Activated naive CD4-positive, alpha-beta T cell treated with anti-CD3 and anti-CD28 coated beads, Interleukin-2, amount 50 U/mL, for 16 hours (primary cell): ENCODE data around the gene STRBP.
"Not testable (repeated sequence)": the region's sequence is repeated elsewhere in the genome, so short reads cannot be mapped to it uniquely, and the experiment has no call there.

Source experiments
- DNase-seq: peaks from one replicate; pipeline ENCODE4 v3.0.0-alpha.2; 2020

Gene STRBP

DNA sequence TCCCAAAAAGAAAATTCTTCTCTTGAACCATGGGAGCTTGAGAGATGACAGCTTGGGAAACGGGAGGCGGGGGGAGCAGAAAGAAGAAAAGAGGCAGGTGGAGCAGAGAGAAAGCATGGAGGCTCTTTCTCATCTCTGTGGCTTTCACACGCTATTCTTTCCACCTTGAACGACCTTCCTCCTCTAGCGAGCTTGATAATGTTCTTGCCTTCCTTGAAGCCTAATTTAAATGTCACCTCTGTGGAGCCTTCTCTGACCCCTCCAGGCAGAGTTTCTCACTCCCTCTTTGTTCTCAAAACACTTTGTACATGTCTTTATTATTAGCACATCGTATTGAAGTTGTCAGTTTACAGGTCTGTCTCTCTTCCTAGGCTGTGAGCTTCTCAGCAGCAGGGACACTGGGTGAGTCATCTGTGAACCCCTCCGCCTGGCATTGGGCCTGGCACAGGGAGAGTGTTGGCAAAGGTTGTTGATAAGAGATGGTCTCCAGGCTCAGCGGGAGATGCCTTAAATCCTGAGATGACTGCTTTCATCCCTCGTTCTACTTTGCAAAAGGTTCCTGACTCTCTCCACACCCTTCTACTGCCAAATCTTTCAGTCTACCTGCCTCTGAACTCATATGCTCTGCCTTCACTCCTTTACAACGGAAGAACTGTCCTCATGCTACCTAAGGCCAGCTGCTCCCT, 14.1 kb upstream of the STRBP start:
- DNase-seq, result no peak

DNA sequence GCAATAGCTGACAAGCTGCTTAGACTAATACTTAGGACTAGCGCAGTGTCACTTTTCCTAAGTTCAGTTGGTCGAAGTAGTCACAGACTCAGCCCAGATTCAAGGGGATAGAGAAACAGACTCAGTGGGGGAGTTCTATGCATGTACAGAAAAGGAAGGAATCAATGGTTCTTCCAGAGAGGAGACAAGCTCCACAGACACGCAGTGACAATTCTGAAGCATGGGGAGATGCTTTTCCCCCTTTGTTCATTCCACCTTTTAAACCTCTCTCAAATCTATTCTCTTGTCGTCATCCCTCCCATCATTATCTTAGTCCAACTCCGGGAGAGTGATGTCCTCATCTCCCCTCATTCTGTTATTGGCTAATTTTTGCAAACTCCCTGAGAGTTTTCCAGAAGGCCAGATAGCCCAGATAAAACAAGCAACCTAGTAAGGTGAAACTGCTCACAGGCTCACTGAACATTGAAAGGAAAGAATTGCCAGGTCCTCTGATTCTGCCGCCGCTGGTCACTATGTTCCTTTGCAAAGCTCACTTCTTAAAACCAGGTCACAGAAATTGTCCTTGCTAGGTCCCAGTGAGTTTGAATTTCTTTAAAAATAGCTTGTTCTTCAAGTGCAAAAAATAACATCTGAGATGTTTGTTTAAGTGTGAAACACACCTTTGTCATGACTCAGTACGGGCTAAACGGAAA, 13.4 kb upstream of the STRBP start:
- no peak for DNase-seq

DNA sequence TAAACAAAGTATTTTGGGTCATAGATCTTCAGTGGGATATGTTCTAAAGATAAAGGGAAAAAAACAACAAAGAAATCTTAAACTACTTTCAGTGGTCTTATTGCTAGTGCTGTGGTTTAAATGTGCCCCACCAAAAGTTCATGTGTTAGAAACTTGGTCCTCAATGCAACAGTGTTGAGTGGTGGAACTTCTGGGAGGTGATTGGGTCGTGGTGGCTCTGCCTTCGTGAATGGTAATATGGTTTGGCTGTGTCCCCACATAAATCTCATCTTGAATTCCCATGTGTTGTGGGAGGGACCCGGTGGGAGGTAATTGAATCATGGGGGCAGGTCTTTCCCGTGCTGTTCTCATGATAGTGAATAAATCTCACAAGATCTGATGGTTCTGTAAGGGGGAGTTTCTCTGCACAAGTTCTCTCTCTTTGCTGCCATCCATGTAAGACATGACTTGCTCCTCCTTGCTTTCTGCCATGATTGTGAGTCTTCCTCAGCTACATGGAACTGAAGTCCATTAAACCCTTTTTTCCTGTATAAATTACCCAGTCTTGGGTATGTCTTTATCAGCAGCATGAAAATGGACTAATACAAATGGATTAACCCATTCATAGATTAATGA, 10.6 kb upstream of the STRBP start:
- not testable (repeated sequence) for DNase-seq

DNA sequence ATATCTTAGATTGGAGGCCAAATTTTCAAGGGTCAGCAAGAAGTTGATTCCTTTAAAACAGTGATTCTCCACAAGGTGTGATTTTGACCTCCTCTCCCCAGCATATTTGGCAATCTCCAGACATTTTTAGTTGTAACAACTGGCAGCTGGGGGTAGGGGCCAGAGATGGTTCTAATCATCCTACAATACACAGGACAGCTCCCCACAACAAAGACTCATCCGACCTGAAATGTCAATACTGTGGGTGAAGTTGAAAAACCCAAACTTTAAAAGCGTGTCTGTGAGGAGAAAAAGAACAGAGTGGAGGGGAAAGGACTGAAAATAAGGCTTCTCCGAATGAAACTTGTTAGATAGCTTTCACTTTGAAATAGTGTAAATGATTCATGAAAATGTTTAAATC, 10.0 kb upstream of the STRBP start:
- DNase-seq, result no peak

DNA sequence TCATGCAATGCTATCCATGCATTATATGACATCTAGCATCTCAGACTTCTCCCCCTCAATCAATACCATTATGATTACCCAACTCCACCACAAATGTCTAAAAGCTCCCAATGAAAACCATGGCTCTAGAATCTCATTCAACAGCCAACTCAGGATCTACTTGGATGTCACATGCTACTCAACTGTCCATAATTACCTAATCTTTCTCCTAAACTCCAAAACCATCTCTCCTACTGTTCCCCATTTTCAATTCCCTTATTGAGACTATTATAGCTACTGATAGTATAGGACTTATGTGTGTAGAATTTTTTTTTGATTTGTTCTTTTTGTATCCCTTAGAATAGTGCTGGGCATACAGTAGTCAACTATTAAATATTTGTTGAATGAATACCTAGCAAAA, 8.2 kb upstream of the STRBP start:
- DNase-seq, result no peak

DNA sequence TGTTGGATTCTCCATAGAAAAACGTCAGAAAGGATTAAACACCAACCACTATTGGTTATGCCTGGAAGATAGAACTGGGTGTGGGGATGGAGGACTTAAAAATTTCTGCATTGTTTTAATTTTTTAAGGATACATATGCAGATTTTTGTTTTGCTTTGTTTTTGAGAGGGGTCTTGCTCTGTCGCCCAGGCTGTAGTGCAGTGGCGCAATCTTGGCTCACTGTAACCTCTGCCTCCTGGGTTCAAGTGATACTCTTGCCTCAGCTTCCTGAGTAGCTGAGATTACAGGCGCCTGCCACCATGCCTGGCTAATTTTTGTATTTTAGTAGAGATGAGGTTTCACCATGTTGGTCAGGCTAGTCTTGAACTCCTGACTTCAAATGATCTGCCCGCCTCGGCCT, 2.7 kb upstream of the STRBP start:
- DNase-seq, result not testable (repeated sequence)

DNA sequence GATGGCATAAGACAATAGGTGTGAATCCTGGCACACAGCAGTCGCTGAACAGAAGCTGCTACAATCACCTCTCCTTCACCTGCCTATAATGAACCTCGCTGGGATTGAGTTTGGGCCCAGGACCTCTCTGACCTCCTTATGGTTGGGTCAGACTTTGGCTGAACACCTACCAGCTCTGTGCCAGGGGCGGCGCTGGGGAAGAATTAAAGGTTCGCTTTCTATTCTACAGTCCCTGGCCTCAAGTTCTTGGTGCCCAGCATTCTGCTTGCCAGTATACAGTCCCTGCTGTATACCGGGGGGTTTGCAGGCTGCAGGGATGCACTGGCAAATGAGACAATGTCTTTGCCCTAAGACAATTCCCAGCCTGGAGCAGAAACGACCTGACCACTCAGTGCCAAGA, 895 bp upstream of the STRBP start:
- peak; percentile 12 for DNase-seq

DNA sequence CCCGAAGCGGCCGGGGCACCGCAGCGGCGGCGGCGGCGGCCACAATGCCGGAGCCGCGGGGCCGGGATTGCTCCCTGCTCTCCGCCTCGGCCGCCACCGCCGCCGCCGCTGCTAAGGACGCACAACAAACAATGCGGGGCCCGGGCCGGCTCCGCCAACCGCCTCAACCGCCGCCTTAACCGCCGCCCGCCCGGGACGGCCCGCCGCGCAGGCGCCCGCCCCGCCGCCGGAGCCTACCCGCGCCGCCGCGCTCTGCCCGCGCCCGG, 254 bp downstream of the STRBP start:
- no peak for DNase-seq

DNA sequence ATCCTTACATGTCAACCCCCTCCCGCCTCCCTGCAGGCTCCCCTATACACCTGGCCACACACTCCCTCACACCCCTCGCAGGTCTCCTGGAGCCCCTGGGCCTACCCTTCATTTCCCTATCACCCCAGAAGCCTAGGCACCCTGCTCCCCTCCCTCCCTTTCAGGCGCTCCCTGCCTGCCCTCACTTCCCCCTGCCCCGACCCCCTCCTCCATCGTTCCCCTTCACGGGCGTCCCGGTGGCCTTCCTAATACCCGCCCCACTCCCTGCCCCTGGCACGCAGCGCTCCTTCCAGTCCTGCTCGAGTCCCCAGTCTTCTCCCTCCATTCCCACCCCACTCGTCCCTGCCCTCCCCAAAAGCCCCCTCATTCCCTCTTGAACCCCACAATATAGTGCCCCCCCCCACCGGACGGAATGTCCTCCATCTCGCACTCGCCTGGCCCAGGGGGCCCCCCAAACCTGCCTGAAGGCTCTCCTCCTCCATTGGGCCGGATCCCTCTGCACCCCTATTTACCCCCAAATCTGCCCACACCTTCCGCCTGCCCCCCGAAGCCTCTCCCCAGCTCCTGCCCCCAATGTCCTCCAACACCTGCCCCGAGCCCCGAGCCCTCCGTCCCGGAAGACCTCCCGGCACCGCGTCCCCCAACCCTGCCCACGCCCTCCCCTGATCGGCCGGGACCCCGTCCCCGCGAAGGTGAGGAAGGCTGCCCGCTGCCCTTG, 746 bp downstream of the STRBP start:
- DNase-seq, result peak; percentile 11

DNA sequence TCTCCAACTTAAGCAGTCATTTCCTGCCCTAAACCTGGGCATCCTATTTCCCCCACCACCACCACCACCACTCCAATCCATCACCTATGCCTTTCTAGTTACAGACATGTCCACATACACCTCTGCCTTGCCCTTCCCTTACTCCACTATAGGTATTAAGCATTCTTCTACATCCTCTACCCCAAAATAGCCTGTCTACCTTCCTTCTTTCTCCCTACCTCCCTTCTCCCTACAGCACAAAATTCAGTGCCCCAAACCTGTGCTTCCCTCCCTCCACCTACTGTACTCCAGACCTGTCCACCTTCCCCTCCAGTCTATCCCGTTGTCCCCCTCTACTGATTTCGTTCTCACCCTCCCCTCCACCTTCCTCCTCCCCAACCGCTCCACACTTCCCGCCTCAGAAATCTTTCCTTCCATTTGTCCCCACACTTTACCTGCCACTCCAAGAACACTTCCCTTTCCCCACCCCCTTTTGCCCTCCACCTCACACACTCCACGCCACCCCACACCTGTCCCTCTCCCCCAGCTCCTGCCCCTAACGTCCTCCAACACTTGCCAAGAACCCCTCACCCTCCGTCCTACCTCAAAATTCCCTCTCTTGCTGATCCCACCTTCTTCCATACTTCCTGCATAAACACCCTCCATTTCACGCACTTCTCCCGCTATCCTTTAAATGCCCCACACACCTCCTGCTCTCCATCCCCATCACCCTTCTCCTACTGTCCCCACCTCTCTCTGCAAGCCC, 1.6 kb downstream of the STRBP start:
- no peak for DNase-seq

DNA sequence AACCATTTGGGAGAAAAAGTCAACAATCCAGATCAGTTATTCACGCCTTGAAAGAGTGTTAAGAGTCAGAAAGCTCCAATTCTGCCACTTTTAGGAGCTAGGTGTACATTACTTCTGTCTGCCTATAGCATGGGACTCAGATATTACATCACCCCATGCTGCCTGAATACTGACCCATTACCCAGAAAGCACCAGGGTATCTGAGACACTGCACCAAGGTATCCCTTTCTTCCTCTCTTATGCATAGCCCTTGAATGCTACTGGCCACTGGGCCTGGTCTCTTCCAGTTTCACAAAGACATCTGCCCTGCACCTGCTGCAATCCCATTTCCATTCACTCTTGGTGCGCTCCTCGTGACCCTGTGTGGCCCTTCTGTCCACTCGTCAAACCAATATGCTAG, 2.6 kb downstream of the STRBP start:
- DNase-seq, result no peak

DNA sequence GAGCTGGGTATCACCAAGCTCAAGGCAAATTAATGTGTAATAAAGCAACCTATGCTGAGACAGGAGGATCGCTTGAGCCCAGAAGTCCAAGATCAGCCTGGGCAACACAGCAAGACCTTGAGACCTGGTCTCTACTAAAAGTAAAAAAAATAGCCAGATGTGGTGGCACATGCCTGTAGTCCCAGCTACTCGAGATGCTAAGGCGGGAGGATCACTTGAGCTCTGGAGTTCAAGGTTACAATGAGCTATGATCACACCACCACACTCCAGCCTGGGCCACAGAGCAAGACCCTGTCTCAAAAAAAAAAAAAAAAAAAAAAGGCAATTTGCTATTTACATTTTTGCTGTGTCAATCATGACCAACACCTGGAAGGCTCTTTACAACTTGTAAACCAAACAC, 5.2 kb downstream of the STRBP start:
- DNase-seq, result no peak

DNA sequence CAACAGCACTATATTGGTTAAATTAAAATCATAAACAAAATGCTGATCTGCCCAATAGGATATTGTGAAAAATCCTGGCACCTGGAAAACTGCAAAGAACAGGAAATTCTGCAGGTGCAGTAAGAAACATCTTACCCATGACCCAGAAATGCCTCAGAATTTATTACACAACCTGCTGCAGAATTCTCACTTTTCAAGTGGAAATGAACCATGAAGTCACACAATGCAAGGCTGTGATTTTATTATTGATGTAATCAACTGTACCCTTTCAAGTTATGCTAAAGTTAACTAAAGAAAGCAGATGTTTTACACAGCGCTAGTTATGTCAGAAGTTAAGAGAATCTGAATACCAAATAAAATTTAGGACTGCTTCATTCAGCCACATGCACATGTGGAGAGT, 6.0 kb downstream of the STRBP start:
- DNase-seq, result no peak

DNA sequence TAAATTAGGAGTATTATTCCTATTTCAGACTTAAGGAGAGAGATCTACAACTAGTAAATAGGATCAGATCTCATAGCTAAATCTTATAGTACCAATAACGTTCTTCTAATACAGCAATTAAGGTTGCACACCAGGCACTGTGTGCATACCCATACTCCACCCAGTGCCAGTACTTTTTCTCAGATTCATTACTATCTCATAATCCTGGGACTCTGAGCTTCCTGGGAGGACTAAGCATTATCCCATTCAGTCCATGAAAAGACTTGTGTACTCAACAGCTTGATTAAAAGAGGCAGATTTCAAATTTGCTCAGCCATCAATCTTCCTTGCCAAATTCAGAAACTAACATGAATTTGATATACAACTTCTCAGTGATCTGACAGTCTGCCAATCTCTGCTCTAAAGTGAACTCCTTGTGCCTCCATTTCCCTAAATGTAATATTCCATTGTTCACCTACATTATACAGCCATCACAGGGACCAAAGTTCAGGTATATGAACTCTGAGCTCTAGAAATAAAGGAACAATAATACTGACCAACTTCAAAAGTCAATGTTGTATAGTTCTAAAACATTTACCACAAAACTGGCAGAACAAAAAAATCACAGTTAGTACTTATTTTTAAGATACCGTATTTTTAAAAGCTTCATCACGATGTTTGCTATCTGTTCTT, 7.2 kb downstream of the STRBP start:
- no peak for DNase-seq

DNA sequence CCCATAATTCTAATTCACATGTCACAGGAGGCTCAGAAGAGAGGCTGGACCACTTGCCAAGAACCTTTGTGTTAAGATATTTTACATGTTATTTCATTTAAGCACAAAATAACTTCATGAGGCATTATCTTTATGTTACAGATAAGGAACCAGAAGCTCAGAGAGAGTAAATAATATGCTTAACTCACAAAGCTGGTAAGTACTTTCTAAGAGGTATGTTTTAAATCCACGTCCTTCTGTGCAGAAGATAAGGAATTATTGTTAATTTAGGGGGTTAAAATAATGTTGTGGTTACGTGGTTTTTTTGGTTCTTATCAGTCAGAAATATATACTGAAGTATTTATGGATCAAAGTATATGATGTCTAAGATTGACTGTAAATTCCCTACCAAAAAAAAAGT, 8.0 kb downstream of the STRBP start:
- DNase-seq, result no peak

DNA sequence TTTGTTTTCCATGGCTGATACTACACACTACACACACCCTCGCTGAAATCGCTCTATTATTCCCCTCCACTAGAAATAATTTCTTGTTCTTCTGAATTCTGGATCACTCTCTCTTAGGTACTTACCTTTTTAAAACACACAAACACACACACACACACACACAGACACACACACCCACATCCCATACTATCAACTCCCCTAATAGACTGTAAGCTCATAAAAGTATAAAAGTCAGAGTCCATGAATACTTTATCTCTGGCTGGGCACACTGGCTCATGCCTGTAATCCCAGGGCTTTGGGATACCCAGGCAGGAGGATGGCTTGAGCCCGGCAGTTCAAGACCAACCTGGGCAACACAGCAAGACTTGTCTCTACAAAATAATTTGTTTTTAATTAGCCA, 11.1 kb downstream of the STRBP start:
- DNase-seq, result no peak

DNA sequence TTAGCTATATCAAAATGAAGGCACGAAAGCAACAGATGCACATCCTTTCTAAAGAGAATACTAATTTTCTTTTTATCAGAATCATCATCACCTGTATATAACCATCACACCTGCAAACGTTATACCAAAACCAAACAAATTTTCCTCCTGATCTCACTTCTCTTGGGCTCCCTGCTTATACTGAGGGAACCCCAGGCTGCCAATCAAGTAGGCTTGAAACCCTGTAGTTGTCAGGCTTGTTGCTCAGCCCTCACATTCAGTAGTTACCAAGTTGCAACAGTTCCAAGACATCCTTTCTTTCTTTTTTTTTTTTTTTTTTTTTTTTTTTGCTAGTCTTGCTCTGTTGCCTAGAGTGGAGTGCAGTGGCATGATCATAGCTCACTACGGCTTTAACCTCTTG, 12.7 kb downstream of the STRBP start:
- no peak for DNase-seq

DNA sequence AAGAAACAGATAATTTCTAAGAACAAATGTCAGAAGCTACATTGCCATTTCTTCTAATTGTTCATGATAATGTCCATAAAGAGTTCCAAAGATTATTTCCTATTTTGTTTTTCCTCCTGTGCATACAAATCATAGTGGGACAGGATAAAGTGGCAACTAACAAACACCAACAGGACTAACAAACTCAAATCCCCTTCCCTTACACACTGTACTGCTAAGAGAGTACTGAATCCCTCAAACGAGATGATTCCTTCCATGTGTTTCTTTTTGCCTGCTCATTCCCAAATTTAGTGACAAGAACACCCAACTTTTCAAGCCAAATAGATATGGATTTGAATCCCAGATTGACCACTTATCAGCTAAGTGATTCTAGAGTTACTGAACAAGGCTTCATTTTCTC, 15.2 kb downstream of the STRBP start:
- no peak for DNase-seq

DNA sequence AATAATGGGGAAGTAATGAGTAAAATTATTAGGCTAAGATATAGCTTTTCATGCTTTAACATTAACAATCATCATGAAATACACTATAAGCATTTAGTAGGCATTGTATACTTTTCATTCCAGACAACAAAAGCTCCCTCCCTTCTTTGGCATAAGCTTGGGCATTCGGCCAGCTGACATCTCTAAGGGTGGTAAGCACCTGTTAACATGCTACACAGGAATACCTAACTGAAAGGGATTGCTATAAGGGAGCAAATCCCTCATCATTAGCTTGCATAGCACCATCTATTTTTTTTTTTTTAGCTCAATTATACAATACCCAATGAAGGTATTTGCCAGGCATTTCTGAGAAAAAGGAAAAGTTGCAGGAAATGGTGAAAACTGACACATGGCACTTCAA, 16.6 kb downstream of the STRBP start:
- no peak for DNase-seq

DNA sequence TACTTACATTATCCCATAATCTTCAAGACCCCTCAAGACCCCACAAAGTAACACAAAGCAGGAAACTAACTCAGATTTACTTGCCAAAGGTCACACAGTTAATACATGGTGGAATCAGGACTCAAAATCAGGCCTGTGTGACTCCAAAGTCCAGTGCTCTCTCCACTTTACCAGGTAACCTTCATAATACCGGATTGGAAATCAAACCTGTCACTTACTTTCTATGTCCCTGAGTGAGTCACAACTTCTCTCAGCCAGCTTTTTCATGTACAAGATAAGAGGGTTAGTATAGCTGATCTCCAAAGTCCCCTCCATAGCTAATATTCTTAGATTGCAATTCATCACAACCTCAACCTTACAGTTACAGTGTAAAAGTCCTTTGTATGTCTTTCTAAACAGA, 17.1 kb downstream of the STRBP start:
- no peak for DNase-seq

DNA sequence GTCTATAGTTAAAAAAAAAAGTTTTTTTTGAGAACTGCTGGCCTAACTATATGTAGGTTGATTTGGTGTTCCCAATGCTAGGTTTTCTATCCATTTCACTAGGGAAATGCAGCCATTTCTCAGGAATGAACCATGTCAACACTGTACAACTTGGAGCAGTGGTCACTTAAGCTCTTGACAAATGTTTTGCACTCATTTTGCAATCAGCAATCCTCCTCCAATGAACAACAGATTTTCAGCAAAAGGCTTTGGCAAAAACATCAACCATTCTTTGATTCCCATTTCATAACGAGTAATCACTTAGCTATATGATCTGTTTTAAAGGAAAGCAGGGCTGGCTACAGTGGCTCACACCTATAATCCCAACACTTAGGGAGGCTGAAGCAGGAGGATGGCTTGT, 17.9 kb downstream of the STRBP start:
- DNase-seq, result no peak

DNA sequence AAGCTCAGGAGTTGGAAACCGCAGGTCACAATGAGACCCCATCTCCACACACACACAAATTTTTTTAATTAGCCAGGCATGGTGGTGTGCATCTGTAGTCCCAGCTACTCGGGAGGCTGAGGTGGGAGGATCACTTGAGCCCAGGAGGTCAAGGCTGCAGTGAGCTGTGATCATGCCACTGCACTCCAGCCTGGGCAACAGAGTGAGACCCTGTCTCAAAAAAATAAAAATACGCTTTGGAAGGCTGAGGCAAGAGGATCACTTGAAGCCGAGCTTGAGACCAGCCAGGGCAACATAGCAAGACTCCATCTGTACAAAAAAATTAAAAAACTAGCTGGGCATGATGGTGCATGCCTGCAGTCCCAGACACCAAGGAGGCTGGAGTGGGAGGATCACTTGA, 19.2 kb downstream of the STRBP start:
- DNase-seq, result not testable (repeated sequence)

DNA sequence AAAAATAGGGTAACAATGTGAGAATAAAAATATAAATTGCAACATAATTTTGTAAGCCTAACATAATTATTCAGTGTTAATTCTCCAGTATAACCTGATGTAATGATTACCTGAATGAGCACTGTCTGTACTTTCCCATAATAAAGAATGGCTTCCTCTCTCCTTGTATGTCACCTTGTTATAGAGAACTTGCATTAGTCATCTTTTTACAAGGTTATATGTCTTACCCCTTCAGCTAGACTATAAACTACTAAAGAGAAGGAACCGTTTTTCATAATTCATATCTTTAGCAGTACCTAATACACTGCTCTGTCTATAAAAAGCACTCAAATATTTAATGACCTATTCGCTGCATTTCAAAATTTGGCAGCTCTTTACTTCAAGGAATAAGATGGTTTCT, 19.8 kb downstream of the STRBP start:
- no peak for DNase-seq
